H1 (cell line): ENCODE data around the gene PRDM5. TPM values are rescaled to one million over a fixed set of nuclear protein-coding genes. Genes with fewer than 3 reads are reported as not detected.

Experiments
- CTCF ChIA-PET: fragments of 300-600 bp; sonication (Branson Sonifier 250); formaldehyde crosslinking; loops from one replicate; lab custom pipeline; 2021; ENCODE audit not compliant: partially characterized antibody; lab: Charles Lee
- POLR2A ChIA-PET: fragments of 300-600 bp; sonication (Branson Sonifier 250); formaldehyde crosslinking; loops from one replicate; lab custom pipeline; 2021; ENCODE audit warnings: inconsistent platforms; ENCODE audit not compliant: partially characterized antibody; lab: Charles Lee
- DNase-seq, 2 experiments: peaks; one replicate each; pipeline versions ENCODE4 v3.0.0 to v3.0.0-alpha.2; 2010 to 2022; ENCODE audit warnings: low spot score in 2 of 2, low read depth in 1 of 2, mixed read lengths in 1 of 2
- FAIRE-seq: peaks from 2 replicates; lab custom pipeline; 2011; peaks lifted over from hg19 to GRCh38; lab: Jason Lieb, UNC
- H2AFZ ChIP-seq: 2 replicates; pipeline ENCODE4 v1.8.1; 2012; ENCODE audit warnings: low read length, inconsistent platforms
- H2AK5ac ChIP-seq: 2 replicates; pipeline ENCODE4 v1.6.1; 2013; ENCODE audit warnings: low read depth, low read length
- H2BK120ac ChIP-seq: replicated peaks from 2 replicates; pipeline ENCODE3; 2013; ENCODE audit warnings: low read depth, low read length, inconsistent platforms
- H2BK12ac ChIP-seq: 2 replicates; pipeline ENCODE4 v1.6.1; 2013; ENCODE audit warnings: low read depth, low read length
- H2BK15ac ChIP-seq: 2 replicates; pipeline ENCODE4 v1.6.1; 2013; ENCODE audit warnings: low read length
- H2BK20ac ChIP-seq: 2 replicates; pipeline ENCODE4 v1.6.1; 2013; ENCODE audit warnings: low read length
- H2BK5ac ChIP-seq: 2 replicates; pipeline ENCODE4 v1.6.1; 2013; ENCODE audit warnings: low read depth, low read length
- H3K14ac ChIP-seq: 2 replicates; pipeline ENCODE4 v1.6.1; 2013; ENCODE audit warnings: inconsistent platforms; ENCODE audit not compliant: insufficient read length
- H3K18ac ChIP-seq: 2 replicates; pipeline ENCODE4 v1.6.1; 2013; ENCODE audit warnings: low read length; ENCODE audit errors: extremely low read depth
- H3K23ac ChIP-seq: 2 replicates; pipeline ENCODE4 v1.6.1; 2013; ENCODE audit warnings: inconsistent platforms; ENCODE audit not compliant: insufficient read length
- H3K23me2 ChIP-seq: 2 replicates; pipeline ENCODE4 v1.6.1; 2013; ENCODE audit warnings: low read depth, low read length
- H3K27ac ChIP-seq: 2 replicates; pipeline ENCODE4 v1.6.1; 2011; ENCODE audit warnings: low read depth, low read length, inconsistent platforms
- H3K27me3 ChIP-seq, 4 experiments: replicated peaks in 1 of 4; 1 replicate in 1 of 4; 2 replicates in 3 of 4; pipeline versions ENCODE4 v1.6.1 to v1.8.1; 2011 to 2013; ENCODE audit warnings: low read length in 3 of 4, mild to moderate bottlenecking in 3 of 4, inconsistent platforms in 2 of 4, mixed read lengths in 2 of 4, moderate library complexity in 1 of 4; ENCODE audit not compliant: control insufficient read depth in 3 of 4, insufficient read depth in 3 of 4; ENCODE audit errors: extremely low read depth in 1 of 4
- H3K36me3 ChIP-seq, 4 experiments: 2 replicates each; pipeline versions ENCODE4 v1.6.1 to v1.8.1; 2011 to 2013; ENCODE audit warnings: mild to moderate bottlenecking in 4 of 4, low read length in 3 of 4, moderate library complexity in 2 of 4, control low read depth in 1 of 4, inconsistent platforms in 1 of 4; ENCODE audit not compliant: insufficient read depth in 4 of 4, control insufficient read depth in 2 of 4
- H3K4ac ChIP-seq: replicated peaks from 2 replicates; pipeline ENCODE3; 2013; ENCODE audit warnings: low read length, low read depth, mixed read lengths, inconsistent platforms; ENCODE audit not compliant: insufficient read length
- H3K4me1 ChIP-seq, 4 experiments: replicated peaks in 1 of 4; 1 replicate in 1 of 4; 2 replicates in 3 of 4; pipeline versions ENCODE4 v1.6.1 to v1.8.1; 2011 to 2013; ENCODE audit warnings: low read length in 3 of 4, inconsistent platforms in 2 of 4, mixed read lengths in 1 of 4; ENCODE audit not compliant: insufficient read depth in 4 of 4, control insufficient read depth in 3 of 4
- H3K4me2 ChIP-seq, 2 experiments: 2 replicates each; pipeline versions ENCODE4 v1.6.1 to v1.8.1; 2011 to 2013; ENCODE audit warnings: low read depth in 2 of 2, low read length in 2 of 2, control low read depth in 1 of 2, inconsistent platforms in 1 of 2, mild to moderate bottlenecking in 1 of 2; ENCODE audit not compliant: insufficient read depth in 1 of 2
- H3K4me3 ChIP-seq, 4 experiments: fragments of 200-600, 300-600 bp in 1 of 4; sonication (generic), shearing (Covaris generic), sonication (Bioruptor Twin) in 1 of 4; 2 replicates each; pipeline versions ENCODE4 v1.5.1 to v1.8.1; 2011 to 2016; ENCODE audit warnings: low read length in 4 of 4, low read depth in 3 of 4, control low read depth in 2 of 4, inconsistent platforms in 2 of 4, mild to moderate bottlenecking in 2 of 4, mixed read lengths in 1 of 4, moderate library complexity in 1 of 4; ENCODE audit not compliant: insufficient read depth in 2 of 4; ENCODE audit errors: extremely low read depth in 1 of 4
- H3K56ac ChIP-seq: replicated peaks from 2 replicates; pipeline ENCODE3; 2013; ENCODE audit warnings: low read depth, mild to moderate bottlenecking, mixed read lengths, low read length, inconsistent platforms; ENCODE audit not compliant: insufficient read length
- H3K79me1 ChIP-seq: 2 replicates; pipeline ENCODE4 v1.6.1; 2013; ENCODE audit warnings: low read depth, low read length, control low read depth
- H3K79me2 ChIP-seq, 2 experiments: 2 replicates each; pipeline versions ENCODE4 v1.6.1 to v1.8.1; 2012 to 2013; ENCODE audit warnings: low read length in 2 of 2, mild to moderate bottlenecking in 2 of 2, inconsistent platforms in 1 of 2; ENCODE audit not compliant: insufficient read depth in 2 of 2, control insufficient read depth in 1 of 2
- H3K9ac ChIP-seq, 4 experiments: replicated peaks in 1 of 4; 1 replicate in 1 of 4; 2 replicates in 3 of 4; pipeline versions ENCODE4 v1.6.1 to v1.8.1; 2011 to 2013; ENCODE audit warnings: low read depth in 3 of 4, low read length in 3 of 4, control low read depth in 2 of 4, mild to moderate bottlenecking in 2 of 4, moderate library complexity in 2 of 4, inconsistent platforms in 1 of 4; ENCODE audit errors: extremely low read depth in 1 of 4
- H3K9me3 ChIP-seq, 2 experiments: 2 replicates each; pipeline versions ENCODE4 v1.6.1 to v1.8.1; 2012 to 2013; ENCODE audit warnings: mild to moderate bottlenecking in 2 of 2, moderate library complexity in 2 of 2, control low read depth in 1 of 2, inconsistent platforms in 1 of 2, low read depth in 1 of 2, low read length in 1 of 2, mixed read lengths in 1 of 2; ENCODE audit not compliant: insufficient read depth in 2 of 2
- H4K20me1 ChIP-seq, 2 experiments: replicated peaks in 1 of 2; 2 replicates each; pipeline versions ENCODE3 to v1.8.1; 2011 to 2013; ENCODE audit warnings: inconsistent platforms in 2 of 2, low read length in 2 of 2, mild to moderate bottlenecking in 1 of 2; ENCODE audit not compliant: insufficient read depth in 2 of 2, control insufficient read depth in 1 of 2
- H4K5ac ChIP-seq: 2 replicates; pipeline ENCODE4 v1.6.1; 2013; ENCODE audit warnings: low read length, low read depth, mixed read lengths, inconsistent platforms; ENCODE audit not compliant: insufficient read length
- H4K8ac ChIP-seq: 2 replicates; pipeline ENCODE4 v1.8.0; 2013; ENCODE audit warnings: mild to moderate bottlenecking, moderate library complexity, low read length, inconsistent platforms; ENCODE audit not compliant: insufficient read depth; ENCODE audit errors: extremely low read depth
- H4K91ac ChIP-seq: replicated peaks from 2 replicates; pipeline ENCODE3; 2013; ENCODE audit warnings: low read length, mixed read lengths, inconsistent platforms; ENCODE audit not compliant: insufficient read length
- GTF2F1 ChIP-seq: IDR thresholded peaks from 2 replicates; pipeline ENCODE4 v1.6.1; 2012; ENCODE audit warnings: low read depth, low read length, improper control_type of control experiment, borderline replicate concordance
- JUND ChIP-seq: IDR thresholded peaks from 2 replicates; pipeline ENCODE4 v1.6.1; 2011; ENCODE audit warnings: mild to moderate bottlenecking, improper control_type of control experiment, low read length
- RFX5 ChIP-seq: IDR thresholded peaks from 2 replicates; pipeline ENCODE4 v1.6.1; 2011; ENCODE audit warnings: low read depth, low read length, improper control_type of control experiment, borderline replicate concordance
- SP2 ChIP-seq: IDR thresholded peaks from 2 replicates; pipeline ENCODE4 v1.6.1; 2012; ENCODE audit warnings: mild to moderate bottlenecking, low read length, inconsistent platforms
- TAF1 ChIP-seq: IDR thresholded peaks from 2 replicates; pipeline ENCODE4 v1.6.1; 2011; ENCODE audit warnings: mild to moderate bottlenecking, low read depth, low read length
- WGBS, 2 experiments: shearing (Covaris generic) in 1 of 2; methylation state at CpG; one replicate each; pipeline versions ENCODE4 v1.1.6 to v1.1.7; 2013 to 2015; ENCODE audit warnings: low lambda C conversion rate in 2 of 2, mixed read lengths in 2 of 2, inconsistent platforms in 1 of 2, low coverage in 1 of 2, missing lambda C conversion rate in 1 of 2; ENCODE audit not compliant: insufficient replicate concordance in 2 of 2, insufficient coverage in 1 of 2, insufficient read length in 1 of 2; ENCODE audit errors: extremely low coverage in 1 of 2, missing lambda C conversion rate in 1 of 2; 5-methylcytosine and 5-hydroxymethylcytosine counted together
- polyA plus RNA-seq, 7 experiments: library from polyadenylated mRNA; depleted of rRNA in 3 of 7; stranded (reverse) in 5 of 7; unstranded in 2 of 7; fragments of >200 nt in 5 of 7; fragments of 200-250 nt in 2 of 7; gene quantifications; 1 replicate in 5 of 7; 2 replicates in 1 of 7; 4 replicates in 1 of 7; pipeline versions ENCODE4 v1.2.1 to v1.2.3, GENCODE V29; 2011 to 2013; ENCODE audit warnings: missing spikeins in 2 of 7, mixed read lengths in 2 of 7
- total RNA-seq: library from RNA; stranded (reverse); fragmentation: NEBNext Ultra II Directional; extraction: Animal tissue kit (Norgen Biotek cat#: 25700); gene quantifications from 2 replicates; pipeline ENCODE4 v1.2.1, GENCODE V29; 2021

Gene PRDM5
- total and polyA plus RNA-seq, 2 of the 8 experiments (the other 6 are each of a cell fraction or from before 2014, with no cell fraction given), result 8.2 to 23.4 TPM

GRCh38 chr4:120724656-120725055 is 197.9 kb downstream of the PRDM5 start:
- Histone ChIP-seq H4K20me1 (no peaks in the 10 kb centered on the region), H3K4me1 (peaks cover 0 to 15% (median 7%) of the 10 kb centered on the region in 4 experiments; a peak in 3 of 7 replicates), H3K79me2 (no peaks in the 10 kb centered on the region), H2AK5ac (no peak overlapping the region), H3K56ac (no peak overlapping the region), H2BK120ac (no peak overlapping the region), H3K9ac (no peak overlapping the region), H3K9me3 (no peaks in the 10 kb centered on the region), H4K5ac (no peak overlapping the region), H3K27ac (no peak overlapping the region), H2AFZ (no peak overlapping the region), H3K4me2 (no peak overlapping the region), H3K79me1 (no peaks in the 10 kb centered on the region), H3K23ac (no peak overlapping the region), H3K4ac (no peak overlapping the region), H3K14ac (no peak overlapping the region), H3K23me2 (no peaks in the 10 kb centered on the region), H2BK20ac (no peak overlapping the region), H3K4me3 (no peak overlapping the region), H3K18ac (no peak overlapping the region), H2BK12ac (no peak overlapping the region), H3K27me3 (no peaks in the 10 kb centered on the region), H2BK5ac (no peak overlapping the region), H4K8ac (no peak overlapping the region), H4K91ac (no peak overlapping the region), H2BK15ac (no peak overlapping the region), H3K36me3 (no peaks in the 10 kb centered on the region)
- CTCF ChIA-PET, result interaction anchor here (1.0 kb wide), 1 partner anchor 14 kb away, joined by 3 read pairs; no protein-coding TSS in a partner anchor
- DNase-seq (no peak), FAIRE-seq (no peak)
- POLR2A ChIA-PET, result no interaction called here
- 90% methylated on average over 2 of the region's 2 CpGs; no CpG with 5 or more reads in 1 of the 2 experiments for WGBS, 2 experiments
- TF ChIP-seq TAF1, result no peak
- TF ChIP-seq RFX5, result no peak
- TF ChIP-seq GTF2F1, result no peak
- no peak for TF ChIP-seq SP2
- no peak for TF ChIP-seq JUND
